GM18502 (cell line): ENCODE results near the gene BDH1.
"Not testable (repeated sequence)": the region's sequence is repeated elsewhere in the genome, so short reads cannot be mapped to it uniquely, and the experiment has no call there.

Experiments
- ATAC-seq: cut with Tn5 transposase; IDR thresholded peaks from one replicate; pipeline ENCODE4 v1.9.1; 2021; ENCODE audit warnings: mild to moderate bottlenecking; ENCODE audit not compliant: unreplicated experiment, poor library complexity

Gene BDH1, protein sequence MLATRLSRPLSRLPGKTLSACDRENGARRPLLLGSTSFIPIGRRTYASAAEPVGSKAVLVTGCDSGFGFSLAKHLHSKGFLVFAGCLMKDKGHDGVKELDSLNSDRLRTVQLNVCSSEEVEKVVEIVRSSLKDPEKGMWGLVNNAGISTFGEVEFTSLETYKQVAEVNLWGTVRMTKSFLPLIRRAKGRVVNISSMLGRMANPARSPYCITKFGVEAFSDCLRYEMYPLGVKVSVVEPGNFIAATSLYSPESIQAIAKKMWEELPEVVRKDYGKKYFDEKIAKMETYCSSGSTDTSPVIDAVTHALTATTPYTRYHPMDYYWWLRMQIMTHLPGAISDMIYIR

DNA sequence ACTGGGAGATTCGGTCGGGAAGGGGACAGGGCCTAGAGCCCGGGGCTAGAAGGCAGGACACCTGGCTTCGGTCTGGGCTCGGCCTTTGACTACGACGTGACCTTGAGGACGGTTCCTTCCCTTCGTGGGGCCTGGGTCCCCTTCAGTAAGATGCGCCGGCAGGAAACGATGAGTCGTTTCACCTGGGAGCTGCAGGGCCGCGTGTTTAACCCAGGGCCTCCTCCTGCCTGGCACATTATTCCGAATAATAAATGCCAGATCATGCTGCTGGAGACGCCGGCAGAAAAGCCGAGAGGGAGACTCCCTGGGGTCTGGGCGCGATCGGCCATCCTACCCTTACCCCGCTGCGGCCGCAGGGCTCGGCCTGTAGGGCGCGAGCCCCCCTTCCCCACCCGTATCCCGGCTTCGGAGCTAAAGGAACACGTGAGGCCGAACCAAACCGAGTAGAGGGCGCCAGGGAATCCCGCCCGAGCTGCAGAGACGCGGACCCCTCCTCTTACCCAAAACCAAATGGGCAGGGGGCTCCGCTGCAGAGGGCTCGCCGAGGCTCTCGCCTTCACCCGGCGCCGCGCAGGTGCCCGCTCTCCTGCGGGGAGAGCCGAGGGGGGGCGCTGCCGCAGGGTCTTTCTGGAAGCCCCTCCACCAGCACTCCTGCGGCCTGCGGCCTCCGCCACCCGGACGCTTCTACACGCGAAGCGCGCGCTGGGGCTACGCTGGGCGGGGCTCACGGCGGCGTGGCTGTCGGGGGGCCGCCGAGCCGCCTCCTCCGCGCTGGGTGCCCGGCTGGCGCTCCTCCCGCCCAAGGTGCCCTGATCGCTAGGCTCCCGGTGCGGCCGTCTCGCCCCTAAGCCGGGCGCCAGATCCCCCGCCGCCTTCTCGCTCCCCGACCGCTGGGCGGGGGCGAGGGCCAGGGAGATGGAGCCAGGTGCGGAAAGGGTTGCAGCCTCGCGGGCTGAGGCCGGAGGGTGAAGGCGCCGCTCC lies at the start of gene BDH1:
TSS of gene BDH1 (minus strand) at position 688 of the 981 bp plus-strand sequence. CDS start 9,525 bp downstream, outside the sequence.
- peak; percentile 41 for ATAC-seq

DNA sequence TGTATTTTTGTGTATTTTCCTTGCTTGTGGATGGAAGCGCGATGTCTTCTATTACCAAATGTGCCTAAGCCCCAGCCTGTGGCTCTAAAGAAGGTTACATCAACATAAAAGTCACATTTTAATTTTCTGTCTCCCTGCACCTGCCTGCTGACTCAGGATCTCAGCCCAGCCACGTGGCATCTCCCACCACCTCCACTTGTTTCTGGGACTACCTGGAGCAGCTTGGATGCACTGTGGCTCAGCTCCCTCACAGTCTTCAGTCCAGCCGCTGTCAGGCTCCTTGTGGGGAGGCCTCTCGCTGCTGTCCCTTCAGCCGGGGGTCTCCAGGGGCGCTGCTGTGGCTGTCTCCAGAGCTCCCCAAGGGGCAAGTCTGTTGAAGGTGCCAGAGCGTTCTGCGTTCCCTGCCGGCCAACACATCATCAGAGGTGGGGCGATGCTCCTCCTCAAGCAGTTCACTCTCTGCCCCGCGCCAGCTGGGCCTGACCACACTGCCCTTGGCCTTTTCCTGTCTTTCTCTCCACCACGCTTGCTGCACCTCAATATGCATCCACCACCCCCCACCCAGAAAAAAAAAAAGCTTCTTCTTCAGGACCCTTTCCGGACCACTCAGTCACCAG lies 47.7 kb upstream of the BDH1 start:
- no peak for ATAC-seq

DNA sequence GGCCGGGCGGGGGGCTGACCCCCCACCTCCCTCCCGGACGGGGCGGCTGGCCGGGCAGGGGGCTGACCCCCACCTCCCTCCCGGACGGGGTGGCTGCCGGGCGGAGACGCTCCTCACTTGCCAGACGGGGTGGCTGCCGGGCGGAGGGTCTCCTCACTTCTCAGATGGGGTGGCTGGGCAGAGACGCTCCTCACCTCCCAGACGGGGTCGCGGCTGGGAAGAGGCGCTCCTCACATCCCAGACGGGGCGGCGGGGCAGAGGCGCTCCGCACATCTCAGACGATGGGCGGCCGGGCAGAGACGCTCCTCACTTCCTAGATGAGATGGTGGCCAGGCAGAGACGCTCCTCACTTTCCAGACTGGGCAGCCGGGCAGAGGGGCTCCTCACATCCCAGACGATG lies 46.6 kb upstream of the BDH1 start:
- ATAC-seq: not testable (repeated sequence)

DNA sequence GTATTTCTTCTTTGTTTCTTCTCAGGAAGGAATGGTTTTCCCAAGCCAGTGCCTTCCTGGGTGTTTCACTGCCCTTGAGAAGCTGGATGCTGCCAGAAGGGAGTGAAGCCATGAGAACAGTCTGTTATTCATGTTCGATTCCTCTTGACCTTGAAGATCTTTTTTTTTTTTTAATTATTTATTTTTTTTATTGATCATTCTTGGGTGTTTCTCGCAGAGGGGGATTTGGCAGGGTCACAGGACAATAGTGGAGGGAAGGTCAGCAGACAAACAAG lies 45.7 kb upstream of the BDH1 start:
- ATAC-seq: not testable (repeated sequence)

DNA sequence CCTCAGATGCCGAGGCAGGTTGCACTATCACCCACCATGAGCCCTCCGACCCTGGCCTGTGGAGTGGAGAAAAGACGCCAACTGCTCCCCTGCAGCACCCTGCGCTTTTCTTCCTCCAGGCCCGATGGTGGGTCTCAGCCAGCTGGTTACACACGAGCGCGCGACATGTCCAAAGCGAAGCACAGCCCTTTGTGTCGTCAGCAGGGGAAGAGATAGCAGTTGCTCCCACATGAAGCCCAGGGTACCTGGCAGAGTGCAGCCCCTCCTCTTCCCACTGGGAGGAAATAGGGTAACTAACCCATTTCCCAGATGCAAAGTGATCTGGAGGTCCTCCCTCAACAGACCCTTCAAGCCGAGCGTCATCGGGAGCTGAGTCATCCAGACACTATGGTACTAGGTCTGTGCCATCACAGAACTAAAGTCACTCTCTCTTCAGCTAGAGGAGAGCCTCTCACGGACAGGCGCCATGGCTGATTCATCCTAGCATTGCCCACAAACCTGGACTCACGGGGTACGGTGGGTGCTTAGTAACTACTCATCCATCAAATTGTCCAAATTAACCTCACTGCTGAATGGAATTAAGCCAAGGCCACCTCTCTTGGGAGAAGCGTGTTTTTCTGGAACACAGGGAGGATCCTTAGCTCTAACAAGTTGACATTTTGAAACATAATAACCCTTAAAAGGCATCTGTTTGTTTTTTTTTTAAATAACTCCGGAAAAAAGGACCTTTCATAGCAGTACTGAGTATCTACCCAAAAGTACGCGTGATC lies 45.2 kb upstream of the BDH1 start:
- no peak for ATAC-seq

DNA sequence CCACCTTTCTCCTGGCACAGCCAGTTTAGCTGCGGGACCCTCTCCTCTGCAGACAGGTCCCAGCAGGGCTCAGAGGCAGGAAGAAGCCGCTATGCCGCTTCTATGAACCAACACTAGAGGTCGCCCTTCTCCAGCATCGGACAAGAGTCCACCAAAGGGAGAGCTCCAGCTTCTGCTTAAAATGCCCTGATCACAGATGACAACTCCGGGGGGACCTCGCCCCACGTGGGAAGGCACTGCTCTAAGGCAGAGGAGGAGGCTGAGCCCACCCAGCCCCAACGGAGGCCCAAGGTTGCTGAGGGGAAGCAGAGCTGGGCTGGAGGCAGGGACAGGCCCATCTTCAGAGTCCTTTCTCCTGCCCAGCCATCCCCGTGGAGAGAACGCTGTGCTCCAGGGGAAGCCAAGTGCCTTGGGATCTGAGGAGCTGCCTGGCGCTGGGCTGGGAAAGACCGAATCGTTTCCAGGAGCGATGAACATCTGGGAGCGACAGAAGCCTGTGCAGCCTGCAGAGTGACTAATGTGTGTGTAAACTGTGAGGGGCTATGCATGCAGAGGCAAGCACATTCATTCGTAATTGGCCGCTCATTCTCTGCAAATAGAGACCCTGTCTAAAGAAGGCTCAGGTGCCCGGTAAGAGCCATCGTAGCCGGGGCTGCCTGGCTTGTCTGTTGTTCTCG lies 43.5 kb upstream of the BDH1 start:
- ATAC-seq: peak; percentile 69

DNA sequence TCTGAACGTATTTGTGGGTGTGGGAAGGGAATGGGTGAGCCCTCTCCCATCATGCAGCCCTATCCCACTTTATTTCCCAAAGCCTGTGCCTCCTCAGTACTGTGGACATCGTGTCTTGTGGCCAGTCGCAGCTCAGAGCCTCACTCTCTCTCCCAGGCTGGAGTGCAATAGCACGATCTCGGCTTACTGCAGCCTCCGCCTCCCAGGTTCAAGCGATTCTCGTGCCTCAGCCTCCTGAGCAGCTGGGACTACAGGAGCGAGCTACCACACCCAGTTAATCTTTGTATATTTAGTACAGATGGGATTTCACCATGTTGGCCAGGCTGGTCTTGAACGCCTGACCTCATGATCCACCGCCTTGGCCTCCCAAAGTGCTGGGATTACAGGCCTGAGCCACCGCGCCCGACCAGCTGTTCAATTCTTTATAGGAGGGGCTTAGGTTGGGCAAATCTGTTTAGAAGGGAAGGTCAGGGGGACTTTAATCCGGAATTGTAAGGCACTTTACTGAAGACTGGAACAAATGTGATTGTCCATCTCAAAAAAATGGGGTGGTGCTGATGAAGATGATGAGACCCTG lies 42.7 kb upstream of the BDH1 start:
- no peak for ATAC-seq

DNA sequence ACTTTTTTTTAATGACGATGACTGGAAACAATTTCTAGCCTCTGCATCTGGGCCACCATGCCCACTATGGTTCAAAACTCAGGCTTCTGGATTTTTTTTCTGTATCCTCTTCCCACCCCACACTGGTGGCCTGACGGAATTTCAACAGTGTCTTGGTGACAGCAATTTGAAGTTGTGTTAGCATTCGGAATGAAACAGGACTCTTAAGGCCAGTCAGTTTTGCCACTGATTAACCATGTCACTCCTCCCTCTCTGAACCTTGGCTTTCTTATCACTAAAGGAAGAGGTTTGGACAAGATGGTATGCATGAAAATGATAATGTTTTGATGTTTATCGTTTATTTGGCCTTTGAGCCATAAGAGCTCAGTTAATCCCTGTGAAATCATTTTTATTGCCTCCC lies 41.6 kb upstream of the BDH1 start:
- ATAC-seq: no peak

DNA sequence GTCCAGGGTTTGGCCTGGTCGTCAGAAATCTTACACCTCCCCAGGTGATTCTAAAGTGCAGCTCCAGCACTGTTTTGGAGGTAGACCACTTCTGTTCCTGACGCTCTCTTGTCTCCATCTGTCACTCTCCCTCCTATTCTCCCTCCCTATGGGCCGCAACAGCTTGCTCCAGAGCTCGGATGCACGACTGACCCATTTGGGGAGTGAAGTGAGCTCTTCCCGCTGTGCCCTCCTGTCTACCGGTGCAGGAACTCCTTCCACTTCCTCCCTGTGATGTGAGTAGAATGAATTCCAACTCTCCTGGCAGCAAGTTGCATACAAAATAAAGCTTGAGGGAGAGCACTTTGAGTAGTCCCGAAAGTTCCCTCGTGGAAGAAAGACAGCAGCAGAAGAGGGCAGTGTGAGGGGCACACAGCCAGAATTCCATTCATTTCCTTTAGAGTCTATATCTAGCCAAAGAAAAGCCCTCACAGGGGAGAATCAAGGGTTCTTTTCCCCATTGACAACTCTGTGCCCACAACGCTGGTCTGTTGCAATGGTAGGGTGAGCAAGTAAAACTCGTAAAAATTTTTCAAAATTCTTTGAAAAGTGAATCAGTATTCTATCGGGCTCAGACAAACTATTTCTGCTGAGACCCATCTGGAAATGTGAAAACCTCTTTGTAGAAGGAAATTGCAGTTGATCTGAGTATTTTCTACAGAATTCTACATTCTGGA lies 39.9 kb upstream of the BDH1 start:
- no peak for ATAC-seq

DNA sequence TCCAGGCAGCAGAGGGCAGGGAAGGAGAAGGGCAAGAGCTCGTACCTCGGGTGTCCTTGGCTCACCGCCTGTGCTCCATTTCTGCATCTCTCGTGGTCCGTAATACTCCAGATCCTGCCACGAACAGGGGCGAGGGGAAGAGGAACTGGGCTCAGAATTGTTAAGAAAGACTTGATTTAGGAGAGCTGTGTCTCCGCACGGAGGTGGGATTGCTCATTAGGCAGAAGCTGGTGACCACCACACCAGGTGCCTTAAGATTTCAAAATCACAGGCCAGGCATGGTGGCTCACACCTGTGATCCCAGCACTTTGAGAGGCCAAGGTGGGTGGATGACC lies 37.2 kb upstream of the BDH1 start:
- no peak for ATAC-seq

DNA sequence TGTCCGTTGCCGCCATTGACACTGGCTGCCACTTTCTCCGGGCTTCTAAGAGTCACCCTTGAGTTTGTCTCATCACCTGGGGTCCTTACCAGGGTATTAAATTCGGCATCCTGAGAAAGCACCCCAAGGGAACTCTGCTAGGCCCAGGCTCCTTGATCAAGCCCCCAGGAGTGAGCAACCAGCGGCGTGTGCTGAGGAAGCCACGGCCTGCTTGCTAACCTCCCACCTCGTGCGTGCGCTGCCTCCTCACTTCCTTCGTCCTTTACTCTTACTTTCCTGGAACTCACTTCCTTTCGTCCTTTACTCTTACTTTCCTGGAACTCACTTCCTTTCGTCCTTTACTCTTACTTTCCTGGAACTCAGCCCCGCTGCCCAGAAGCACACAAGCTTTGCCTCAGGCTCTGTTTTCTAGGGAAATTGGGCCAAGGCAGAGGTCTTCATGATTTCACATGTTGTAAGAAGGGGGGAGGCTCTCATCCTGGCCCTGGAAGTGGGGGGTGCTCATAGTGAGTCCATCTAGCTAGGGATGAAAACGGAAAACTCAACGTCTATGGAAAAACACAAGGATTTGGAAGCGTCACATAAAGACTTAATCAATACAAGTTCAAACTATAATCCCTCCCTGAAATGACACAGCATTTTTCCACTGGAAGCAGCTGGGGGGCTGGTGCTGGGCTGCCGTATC lies 36.7 kb upstream of the BDH1 start:
- ATAC-seq: no peak

DNA sequence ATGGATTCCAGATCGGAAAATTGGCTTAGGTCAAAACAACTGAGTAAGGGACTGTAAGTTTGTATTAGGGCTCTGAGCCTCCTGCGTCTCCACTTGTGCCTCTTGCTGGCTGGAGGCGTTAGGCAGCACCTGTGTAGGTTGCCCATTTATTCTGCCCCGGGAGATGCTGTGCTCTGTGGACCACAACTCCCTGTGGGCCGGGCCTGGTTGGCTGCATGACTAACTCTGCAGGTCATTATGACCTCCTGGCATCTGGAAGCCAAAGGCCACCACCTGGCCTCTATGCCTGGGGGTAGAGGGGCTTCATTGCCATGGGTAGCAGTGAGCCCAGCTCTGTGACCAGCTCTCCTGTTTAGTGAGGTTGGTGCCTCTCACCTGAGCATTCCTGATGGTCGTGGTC lies 36.0 kb upstream of the BDH1 start:
- ATAC-seq: no peak

DNA sequence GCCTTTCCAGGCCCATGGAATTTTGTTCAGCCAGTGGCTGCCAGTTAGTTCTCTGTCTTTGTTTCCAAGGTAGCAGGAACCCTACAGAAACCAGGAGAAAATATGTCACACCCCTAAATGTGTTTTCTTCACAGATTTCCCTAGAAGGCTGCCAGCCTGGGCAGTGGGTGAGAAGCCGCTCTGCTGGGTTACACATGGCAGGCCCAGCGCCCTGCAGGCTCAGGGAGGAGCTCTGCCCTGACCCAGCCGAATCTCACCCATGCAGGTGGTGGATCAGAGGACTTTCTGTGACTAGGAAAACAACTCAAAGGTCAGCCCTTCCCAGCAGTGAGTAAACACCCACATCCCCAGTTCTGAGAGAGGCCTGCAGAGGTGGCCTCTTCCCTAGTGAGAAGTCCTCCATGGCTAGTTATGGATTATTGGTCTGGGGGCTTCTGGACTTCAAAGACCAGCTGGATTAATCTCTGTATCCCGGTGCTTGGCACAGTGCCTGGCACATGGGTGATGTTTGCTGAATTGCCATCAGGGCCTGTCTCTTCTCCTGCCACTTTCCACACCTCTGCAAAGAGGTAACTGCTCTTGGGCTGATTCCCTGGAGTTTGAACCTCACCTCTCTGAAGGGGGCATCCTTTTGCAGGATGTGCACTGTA lies 34.7 kb upstream of the BDH1 start:
- no peak for ATAC-seq

DNA sequence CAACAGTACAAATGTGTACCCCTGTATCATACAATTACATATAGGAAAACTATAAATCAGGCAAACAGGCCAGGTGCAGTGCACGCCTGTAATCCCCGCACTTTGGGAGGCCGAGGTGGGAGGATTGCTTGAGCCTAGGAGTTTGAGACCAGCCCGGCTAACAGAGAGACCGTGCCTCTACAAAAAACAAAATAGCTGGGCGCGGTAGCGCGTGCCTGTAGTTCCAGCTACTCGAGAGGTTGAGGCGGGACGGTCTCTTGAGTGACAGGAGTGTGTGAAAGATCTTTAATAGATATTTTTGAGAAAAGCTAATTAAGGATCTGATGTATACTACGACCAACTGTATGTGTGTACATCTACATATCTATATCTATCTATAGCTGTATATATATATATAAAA lies 33.8 kb upstream of the BDH1 start:
- no peak for ATAC-seq

DNA sequence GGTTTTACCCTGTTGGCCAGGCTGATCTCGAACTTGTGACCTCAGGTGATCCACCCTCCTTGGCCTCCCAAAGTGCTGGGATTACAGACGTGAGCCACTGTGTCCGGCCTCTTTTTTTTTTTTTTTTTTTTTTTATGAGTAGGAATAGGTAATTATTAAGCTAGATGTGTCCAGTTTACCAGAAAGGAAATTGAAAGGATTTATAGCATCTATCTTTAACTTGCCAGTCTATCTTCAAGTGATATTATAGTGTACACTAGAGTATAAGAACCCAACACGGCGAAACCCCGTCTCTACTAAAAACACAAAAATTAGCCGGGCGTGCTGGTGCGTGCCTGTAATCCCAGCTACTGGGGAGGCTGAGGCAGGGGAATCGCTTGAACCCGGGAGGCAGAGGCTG lies 31.0 kb upstream of the BDH1 start:
- ATAC-seq: not testable (repeated sequence)

DNA sequence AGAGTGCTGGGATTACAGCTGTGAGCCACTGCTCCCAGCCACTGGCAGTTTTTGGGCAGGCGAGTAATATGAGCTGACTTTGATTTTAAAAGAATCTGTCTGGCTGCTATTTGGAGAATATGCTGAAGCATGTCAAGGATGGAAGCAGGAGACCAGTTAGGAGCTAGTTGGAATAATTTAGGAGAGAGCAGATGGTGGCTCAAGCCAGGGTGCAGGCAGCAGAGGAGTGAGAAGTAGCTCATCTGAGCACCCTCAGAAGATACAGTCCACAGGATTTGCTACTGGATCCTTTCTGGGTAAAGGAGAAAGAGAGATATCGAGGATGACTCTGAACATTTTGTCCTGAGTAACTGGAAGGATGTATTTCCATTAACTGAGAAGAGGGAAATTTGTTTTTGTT lies 30.4 kb upstream of the BDH1 start:
- no peak for ATAC-seq

DNA sequence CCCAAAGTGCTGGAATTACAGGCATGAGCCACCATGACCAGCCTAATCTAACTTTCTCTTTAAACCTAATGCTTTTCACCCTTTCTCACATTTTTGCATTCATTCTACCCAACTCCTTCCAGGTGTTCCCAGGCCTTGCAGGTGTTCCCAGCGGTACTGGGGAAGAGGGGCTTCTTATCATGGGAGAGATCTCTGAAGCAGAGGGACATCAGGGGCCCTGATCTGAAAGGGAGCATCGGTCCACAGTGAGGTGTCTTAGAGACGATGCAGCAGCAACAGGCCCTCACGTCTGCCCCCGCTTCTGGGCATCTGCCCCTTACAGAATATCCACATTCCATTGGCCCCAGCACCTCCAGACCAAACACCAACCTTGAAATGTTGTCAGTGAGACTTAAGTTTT lies 29.0 kb upstream of the BDH1 start:
- no peak for ATAC-seq

DNA sequence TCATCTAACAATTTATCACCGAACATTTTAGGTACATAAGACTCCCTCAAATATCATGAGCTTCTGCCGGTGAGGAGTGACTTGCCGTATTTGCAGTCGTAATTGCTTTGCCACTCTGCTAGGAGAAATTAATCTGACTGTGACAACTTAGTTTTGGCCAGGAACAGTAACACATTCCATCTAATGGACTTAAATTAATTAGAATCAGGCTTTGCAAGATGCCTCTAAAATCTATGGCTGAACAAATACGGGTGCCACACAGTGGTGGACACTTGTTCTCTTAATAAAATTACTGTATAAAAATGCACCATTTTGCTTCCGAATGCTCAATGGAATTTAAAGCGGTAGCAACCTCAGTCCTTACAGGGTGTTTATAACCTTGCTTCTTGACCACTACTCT lies 27.6 kb upstream of the BDH1 start:
- no peak for ATAC-seq
